SK-N-SH treated with all-trans-retinoic acid at 6 μM for 48 hours (cell line): ENCODE data around the gene AMMECR1.

Experiments used
- ATAC-seq: fragments of 200-7000 bp; cut with Tn5 transposase; 3 replicates; pipeline ENCODE4 v1.9.1; 2020; ENCODE audit warnings: mild to moderate bottlenecking, moderate library complexity
- ARNTL ChIP-seq: fragments of 450-650 bp; formaldehyde crosslinking; IDR thresholded peaks from 2 replicates; pipeline ENCODE4 v1.5.0; 2020; ENCODE audit warnings: low read depth, mild to moderate bottlenecking, moderate library complexity, borderline replicate concordance
- BACH2 ChIP-seq: fragments of 250-450 bp; sonication (Bioruptor Pico); IDR thresholded peaks from 2 replicates; pipeline ENCODE4 v1.9.0; 2021; ENCODE audit warnings: mild to moderate bottlenecking, borderline replicate concordance
- CSDC2 ChIP-seq: fragments of 250-450 bp; sonication (Bioruptor Pico); IDR thresholded peaks from 2 replicates; pipeline ENCODE4 v1.5.0; 2020; ENCODE audit warnings: mild to moderate bottlenecking, moderate library complexity
- ESRRG ChIP-seq: fragments of 250-450 bp; sonication (Bioruptor Pico); IDR thresholded peaks from 2 replicates; pipeline ENCODE4 v1.6.1; 2021; ENCODE audit warnings: mild to moderate bottlenecking
- GLIS3 ChIP-seq: fragments of 250-450 bp; sonication (Bioruptor Pico); IDR thresholded peaks from 2 replicates; pipeline ENCODE4 v1.5.0; 2020; ENCODE audit warnings: mild to moderate bottlenecking, moderate library complexity
- ISL1 ChIP-seq: fragments of 250-450 bp; sonication (Bioruptor Pico); IDR thresholded peaks from 2 replicates; pipeline ENCODE4 v2.1.2; 2022; ENCODE audit warnings: mild to moderate bottlenecking, moderate library complexity
- OSR1 ChIP-seq: fragments of 250-450 bp; sonication (Bioruptor Pico); IDR thresholded peaks from 2 replicates; pipeline ENCODE4 v1.8.0; 2022; ENCODE audit warnings: moderate library complexity, mild to moderate bottlenecking, inconsistent platforms
- PATZ1 ChIP-seq: fragments of 250-450 bp; sonication (Bioruptor Pico); IDR thresholded peaks from 2 replicates; pipeline ENCODE4 v1.8.0; 2020; ENCODE audit warnings: mild to moderate bottlenecking, moderate library complexity, borderline replicate concordance
- POU6F1 ChIP-seq: fragments of 250-450 bp; sonication (Bioruptor Pico); IDR thresholded peaks from 2 replicates; pipeline ENCODE4 v1.8.0; 2021; ENCODE audit warnings: low read depth, mild to moderate bottlenecking, moderate library complexity, borderline replicate concordance
- PPARA ChIP-seq: fragments of 250-450 bp; sonication (Bioruptor Pico); IDR thresholded peaks from 2 replicates; pipeline ENCODE4 v1.5.0; 2020; ENCODE audit warnings: mild to moderate bottlenecking, borderline replicate concordance
- RARB ChIP-seq: fragments of 250-450 bp; sonication (Bioruptor Pico); IDR thresholded peaks from 2 replicates; pipeline ENCODE4 v1.8.0; 2021; ENCODE audit warnings: mild to moderate bottlenecking, moderate library complexity
- SNAI2 ChIP-seq: fragments of 250-450 bp; sonication (Bioruptor Pico); IDR thresholded peaks from 2 replicates; pipeline ENCODE4 v1.5.0; 2020; ENCODE audit warnings: mild to moderate bottlenecking, moderate library complexity
- TOX ChIP-seq: fragments of 250-450 bp; sonication (Bioruptor Pico); IDR thresholded peaks from 2 replicates; pipeline ENCODE4 v1.8.0; 2021; ENCODE audit warnings: mild to moderate bottlenecking, moderate library complexity, borderline replicate concordance
- ZC3H10 ChIP-seq: fragments of 250-450 bp; sonication (Bioruptor Pico); IDR thresholded peaks from 2 replicates; pipeline ENCODE4 v1.5.1; 2021; ENCODE audit warnings: mild to moderate bottlenecking, moderate library complexity
- ZFP3 ChIP-seq: fragments of 250-450 bp; sonication (Bioruptor Pico); IDR thresholded peaks from 2 replicates; pipeline ENCODE4 v1.5.0; 2020; ENCODE audit warnings: mild to moderate bottlenecking, moderate library complexity
- ZFP30 ChIP-seq: fragments of 450-650 bp; formaldehyde crosslinking; IDR thresholded peaks from 2 replicates; pipeline ENCODE4 v1.5.0; 2022; ENCODE audit warnings: mild to moderate bottlenecking, moderate library complexity
- ZNF565 ChIP-seq: fragments of 450-650 bp; formaldehyde crosslinking; conservative IDR thresholded peaks from 2 replicates; pipeline ENCODE4 v1.5.0; 2020; ENCODE audit warnings: low read depth, mild to moderate bottlenecking, moderate library complexity
- ZNF70 ChIP-seq: fragments of 450-650 bp; formaldehyde crosslinking; IDR thresholded peaks from 2 replicates; pipeline ENCODE4 v1.5.0; 2020; ENCODE audit warnings: mild to moderate bottlenecking, moderate library complexity
- ZNF8 ChIP-seq: fragments of 450-650 bp; formaldehyde crosslinking; IDR thresholded peaks from 2 replicates; pipeline ENCODE4 v1.5.0; 2020; ENCODE audit warnings: mild to moderate bottlenecking, moderate library complexity
- TF ChIP-seq, protein P1 (sequence below): fragments of 250-450 bp; sonication (Bioruptor Pico); IDR thresholded peaks from 2 replicates; pipeline ENCODE4 v1.5.1; 2021; ENCODE audit warnings: mild to moderate bottlenecking, moderate library complexity
- TF ChIP-seq, protein P2 (sequence below): fragments of 250-450 bp; sonication (Bioruptor Pico); IDR thresholded peaks from 2 replicates; pipeline ENCODE4 v1.5.1; 2020; ENCODE audit warnings: low read depth, mild to moderate bottlenecking, moderate library complexity

Gene AMMECR1

GRCh38 chrX:110182362-110182761 lies 135.5 kb downstream of the AMMECR1 start:
- TF ChIP-seq, protein P1, sequence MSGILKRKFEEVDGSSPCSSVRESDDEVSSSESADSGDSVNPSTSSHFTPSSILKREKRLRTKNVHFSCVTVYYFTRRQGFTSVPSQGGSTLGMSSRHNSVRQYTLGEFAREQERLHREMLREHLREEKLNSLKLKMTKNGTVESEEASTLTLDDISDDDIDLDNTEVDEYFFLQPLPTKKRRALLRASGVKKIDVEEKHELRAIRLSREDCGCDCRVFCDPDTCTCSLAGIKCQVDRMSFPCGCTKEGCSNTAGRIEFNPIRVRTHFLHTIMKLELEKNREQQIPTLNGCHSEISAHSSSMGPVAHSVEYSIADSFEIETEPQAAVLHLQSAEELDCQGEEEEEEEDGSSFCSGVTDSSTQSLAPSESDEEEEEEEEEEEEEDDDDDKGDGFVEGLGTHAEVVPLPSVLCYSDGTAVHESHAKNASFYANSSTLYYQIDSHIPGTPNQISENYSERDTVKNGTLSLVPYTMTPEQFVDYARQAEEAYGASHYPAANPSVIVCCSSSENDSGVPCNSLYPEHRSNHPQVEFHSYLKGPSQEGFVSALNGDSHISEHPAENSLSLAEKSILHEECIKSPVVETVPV (CRISPR knock-in tag): no peak
- TF ChIP-seq SNAI2 (CRISPR knock-in tag) (no peak), PATZ1 (CRISPR knock-in tag) (no peak), RARB (no peak), ZNF70 (no peak), POU6F1 (CRISPR knock-in tag) (no peak), PPARA (CRISPR knock-in tag) (no peak), ZNF8 (no peak), ARNTL (CRISPR knock-in tag) (no peak), ZNF565 (no peak), ISL1 (CRISPR knock-in tag) (no peak), ESRRG (CRISPR knock-in tag) (no peak)
- TF ChIP-seq, protein P2, sequence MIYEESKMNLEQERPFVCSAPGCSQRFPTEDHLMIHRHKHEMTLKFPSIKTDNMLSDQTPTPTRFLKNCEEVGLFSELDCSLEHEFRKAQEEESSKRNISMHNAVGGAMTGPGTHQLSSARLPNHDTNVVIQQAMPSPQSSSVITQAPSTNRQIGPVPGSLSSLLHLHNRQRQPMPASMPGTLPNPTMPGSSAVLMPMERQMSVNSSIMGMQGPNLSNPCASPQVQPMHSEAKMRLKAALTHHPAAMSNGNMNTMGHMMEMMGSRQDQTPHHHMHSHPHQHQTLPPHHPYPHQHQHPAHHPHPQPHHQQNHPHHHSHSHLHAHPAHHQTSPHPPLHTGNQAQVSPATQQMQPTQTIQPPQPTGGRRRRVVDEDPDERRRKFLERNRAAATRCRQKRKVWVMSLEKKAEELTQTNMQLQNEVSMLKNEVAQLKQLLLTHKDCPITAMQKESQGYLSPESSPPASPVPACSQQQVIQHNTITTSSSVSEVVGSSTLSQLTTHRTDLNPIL (CRISPR knock-in tag): no peak
- no peak for ATAC-seq

GRCh38 chrX:110181459-110182137 lies 136.3 kb downstream of the AMMECR1 start:
- TF ChIP-seq ISL1 (CRISPR knock-in tag) (no peak), ZFP3 (CRISPR knock-in tag) (no peak), TOX (CRISPR knock-in tag) (no peak), GLIS3 (CRISPR knock-in tag) (no peak), ZNF8 (no peak), RARB (no peak), ZC3H10 (CRISPR knock-in tag) (no peak), ESRRG (CRISPR knock-in tag) (no peak), BACH2 (no peak), ZNF565 (no peak), PPARA (CRISPR knock-in tag) (no peak), PATZ1 (CRISPR knock-in tag) (no peak), CSDC2 (CRISPR knock-in tag) (no peak), ZNF70 (no peak), OSR1 (CRISPR knock-in tag) (no peak)
- TF ChIP-seq, protein P1 (CRISPR knock-in tag): no peak
- peak; percentile 10; the same call in 1 of the 3 replicates for ATAC-seq

DNA sequence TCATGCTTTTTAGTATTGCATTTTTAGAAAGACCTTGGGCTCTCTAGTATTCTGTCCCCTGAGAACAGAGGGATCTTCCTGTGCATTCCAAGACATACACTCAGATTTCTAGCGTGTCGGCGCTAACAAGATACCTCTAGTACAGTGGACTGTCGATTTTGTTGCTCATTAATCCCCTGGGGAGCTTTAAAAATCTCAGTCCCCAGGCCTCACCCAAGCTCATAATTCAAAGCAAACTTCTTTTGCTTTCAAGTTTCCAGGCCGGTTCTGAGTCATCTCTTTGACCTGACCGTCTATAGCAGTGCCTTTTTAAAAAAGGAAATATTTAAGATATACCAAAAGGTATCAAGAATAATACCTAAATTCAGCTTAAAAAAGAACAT lies 137.0 kb downstream of the AMMECR1 start:
- TF ChIP-seq ZC3H10 (CRISPR knock-in tag): no peak
- TF ChIP-seq SNAI2 (CRISPR knock-in tag): no peak
- TF ChIP-seq PATZ1 (CRISPR knock-in tag): no peak
- TF ChIP-seq, protein P2 (CRISPR knock-in tag): no peak
- TF ChIP-seq GLIS3 (CRISPR knock-in tag): no peak
- TF ChIP-seq ISL1 (CRISPR knock-in tag): no peak
- no peak for TF ChIP-seq ZFP30 (CRISPR knock-in tag)
- no peak for TF ChIP-seq CSDC2 (CRISPR knock-in tag)
- TF ChIP-seq BACH2: no peak
- TF ChIP-seq OSR1 (CRISPR knock-in tag): no peak
- TF ChIP-seq ZFP3 (CRISPR knock-in tag): no peak
- no peak for TF ChIP-seq ZNF70
- TF ChIP-seq ZNF565: no peak
- no peak for TF ChIP-seq ESRRG (CRISPR knock-in tag)
- peak; percentile 71 for ATAC-seq
